NOMO-1 treated with DMSO at 0.1 percent for 48 hours (cell line): ENCODE data around the gene MRPS18C.
"Not testable (repeated sequence)": the region's sequence is repeated elsewhere in the genome, so short reads cannot be mapped to it uniquely, and the experiment has no call there.

ENCODE experiments used
- DNase-seq: peaks from one replicate; lab custom pipeline; 2025; ENCODE audit not compliant: unreplicated experiment; lab: John Stamatoyannopoulos, UW

MRPS18C gene

DNA sequence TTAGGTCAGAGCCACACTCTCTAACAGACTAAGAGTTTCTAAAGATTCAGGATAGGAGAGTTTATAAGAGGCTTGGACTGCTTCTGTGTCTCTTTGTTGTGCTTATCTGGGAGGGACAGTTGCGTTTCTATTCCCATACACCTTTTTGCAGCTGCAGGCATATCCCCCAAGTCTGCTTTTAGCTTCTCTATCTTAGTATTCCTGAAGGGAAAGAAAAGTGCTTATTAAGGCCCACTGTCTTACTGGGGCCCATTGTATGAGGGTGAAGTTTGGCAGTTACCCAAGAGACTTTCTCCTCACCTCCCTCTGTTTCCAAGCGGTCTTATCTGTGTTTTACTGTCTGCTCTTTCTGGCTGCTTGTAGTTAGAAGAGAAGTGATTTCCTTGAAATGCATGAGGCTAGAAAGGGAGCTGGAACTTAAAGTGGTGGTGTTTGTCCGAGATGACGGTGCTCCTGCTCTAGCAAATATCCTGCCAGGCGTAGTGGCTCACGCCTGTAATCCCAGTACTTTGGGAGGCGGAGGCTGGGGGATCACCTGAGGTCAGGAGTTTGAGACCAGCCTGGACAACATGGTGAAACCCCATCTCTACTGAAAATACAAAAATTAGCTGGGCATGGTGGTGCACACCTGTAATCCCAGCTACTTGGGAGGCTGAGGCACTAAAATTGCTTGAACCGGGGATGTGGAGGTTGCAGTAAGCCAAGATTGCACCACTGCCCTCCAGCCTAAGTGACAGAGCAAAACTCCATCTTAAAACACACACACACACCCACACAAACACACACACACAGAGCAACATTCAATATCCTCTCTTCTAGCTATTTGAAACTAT, 40.4 kb downstream of the MRPS18C start:
- DNase-seq: not testable (repeated sequence)

DNA sequence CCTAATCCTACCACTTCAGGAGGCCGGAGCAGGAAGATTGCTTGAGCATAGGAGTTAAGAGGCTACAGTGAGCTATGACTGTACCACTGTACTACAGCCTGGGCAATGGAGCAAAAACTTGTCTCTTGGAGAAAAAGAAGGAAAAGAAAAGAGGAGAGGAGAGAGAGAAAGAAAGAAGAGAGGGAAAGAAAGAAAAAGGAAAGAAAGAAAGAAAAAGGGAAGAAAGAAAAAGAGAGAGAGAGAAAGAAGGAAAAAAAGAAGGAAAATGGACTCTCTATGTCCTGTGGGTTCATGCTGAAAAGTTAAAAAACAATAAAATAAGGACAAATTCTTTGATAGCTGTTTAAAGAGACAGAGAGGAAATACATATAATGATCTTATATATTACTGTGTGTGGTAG, 42.3 kb downstream of the MRPS18C start:
- no peak for DNase-seq

DNA sequence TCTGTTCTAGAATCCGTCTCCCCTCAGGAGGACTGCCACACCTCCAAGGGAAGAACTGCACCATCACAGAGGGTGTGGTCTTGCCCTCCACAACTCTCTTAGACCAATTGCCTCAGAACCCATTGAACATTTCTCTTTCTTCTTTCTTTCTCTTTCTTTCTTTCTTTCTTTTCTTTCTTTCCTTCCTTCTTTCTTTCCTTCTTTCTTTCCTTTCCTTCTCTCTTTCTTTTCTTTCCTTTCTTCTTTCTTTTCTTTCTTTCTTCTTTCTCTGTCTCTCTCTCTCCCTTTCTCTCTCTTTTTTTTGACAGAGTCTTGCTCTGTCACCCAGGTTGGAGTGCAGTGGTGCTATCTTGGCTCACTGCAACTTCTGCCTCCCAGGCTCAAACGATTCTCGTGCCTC, 45.8 kb downstream of the MRPS18C start:
- DNase-seq: not testable (repeated sequence)

DNA sequence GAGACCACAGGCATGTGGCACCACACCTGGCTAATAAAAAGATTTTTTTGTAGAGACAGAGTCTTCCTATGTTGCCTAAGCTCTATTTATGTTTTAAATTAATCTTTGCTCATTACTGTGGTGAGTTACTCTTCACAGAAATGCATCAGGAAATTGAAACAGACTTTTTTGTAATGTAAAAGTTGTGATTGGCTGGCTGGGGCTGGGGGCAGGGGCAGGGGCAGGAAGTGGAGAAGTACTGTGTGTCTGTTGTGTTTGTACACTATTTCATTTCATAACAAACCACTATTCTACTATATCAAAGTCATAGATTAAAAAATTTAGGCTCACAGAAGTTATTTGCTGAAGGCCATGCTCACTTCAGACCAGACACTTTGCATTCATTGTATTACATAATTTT, 48.1 kb downstream of the MRPS18C start:
- DNase-seq: no peak

DNA sequence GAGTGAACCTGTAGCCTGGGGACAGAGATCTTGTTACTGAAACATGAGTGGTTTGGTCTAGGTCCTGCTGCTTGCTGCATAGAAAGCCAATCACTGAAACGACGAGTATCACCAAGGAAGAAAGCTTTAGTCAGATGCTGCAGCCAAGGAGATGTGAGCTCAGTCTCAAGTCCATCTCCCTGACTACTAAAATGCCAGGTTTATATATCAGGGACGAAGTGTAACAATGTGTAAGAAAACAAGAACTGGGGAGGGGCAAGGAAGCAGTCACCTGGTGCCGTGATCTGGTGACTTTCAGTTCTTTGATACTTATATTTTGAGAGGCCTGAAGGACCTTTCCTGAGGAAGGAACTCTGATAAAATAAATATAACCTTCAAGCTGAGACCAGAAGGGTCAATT, 48.6 kb downstream of the MRPS18C start:
- DNase-seq: no peak

DNA sequence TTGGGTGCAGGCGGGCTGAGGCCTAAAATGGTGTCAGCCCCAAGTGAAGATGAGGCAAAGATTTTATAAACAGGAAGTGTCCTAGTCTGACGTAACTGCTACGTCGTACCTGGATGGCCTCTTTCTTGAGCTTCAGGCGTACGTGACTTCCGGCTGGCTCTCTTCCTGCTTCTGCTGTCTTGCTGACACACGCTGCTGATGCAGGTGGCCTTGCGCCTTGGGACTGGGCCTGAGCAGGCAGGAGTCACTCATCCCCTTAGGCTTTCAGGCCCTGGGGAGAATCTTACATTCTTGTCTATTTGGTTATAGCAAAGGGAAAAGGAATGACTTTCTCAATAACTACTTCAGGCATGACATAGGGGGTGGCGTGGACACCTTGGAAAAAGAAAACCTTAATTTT, 49.1 kb downstream of the MRPS18C start:
- no peak for DNase-seq

DNA sequence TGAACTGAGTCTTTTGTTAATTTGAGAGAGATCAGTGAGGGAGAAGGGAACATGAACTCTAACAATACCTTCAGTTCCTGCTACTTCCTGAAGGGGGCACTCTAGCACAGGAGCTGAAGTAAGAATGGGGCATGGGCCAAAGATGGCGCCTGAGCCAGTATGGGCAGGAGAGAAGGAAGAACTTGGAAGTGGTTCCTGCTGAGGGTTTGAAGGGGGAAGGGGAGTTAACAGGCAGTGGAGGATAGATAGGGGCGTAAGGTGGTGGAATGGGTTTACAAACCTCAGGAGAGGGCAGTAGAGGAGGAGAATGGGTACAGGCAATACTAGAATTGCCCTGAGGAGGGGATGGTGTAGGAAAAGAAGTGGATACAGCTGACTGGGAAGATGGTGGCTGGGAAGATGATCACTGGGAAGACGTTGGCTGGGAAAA, 53.3 kb downstream of the MRPS18C start:
- DNase-seq: peak; percentile 54

DNA sequence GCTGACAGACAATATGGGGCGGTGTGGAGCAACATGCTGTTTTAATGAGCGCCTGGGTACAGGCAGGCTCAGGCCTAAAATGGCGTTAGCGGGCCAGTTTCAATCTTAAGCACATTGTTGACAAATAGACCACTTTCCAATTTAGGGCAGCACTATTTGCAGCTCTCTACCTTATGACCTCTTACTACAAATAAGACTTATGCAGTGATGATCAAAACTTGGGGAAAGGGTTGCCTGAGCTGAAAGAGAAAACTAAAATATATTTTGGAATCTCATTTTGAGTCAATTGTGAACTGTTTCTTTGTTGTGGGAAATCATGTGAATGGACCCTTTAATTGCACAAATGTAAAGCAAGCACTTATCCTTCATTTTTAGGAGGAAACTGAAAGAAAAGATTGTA, 54.6 kb downstream of the MRPS18C start:
- no peak for DNase-seq
